GM13976 (cell line): ENCODE measurements around the gene FNDC3B.

ENCODE experiments used
- DNase-seq: peaks from one replicate; pipeline ENCODE4 v3.0.0; 2012; ENCODE audit warnings: low spot score
- in situ Hi-C: fragments of 300-500 bp; cut with MboI; formaldehyde crosslinking; loops from one replicate; pipeline ENCODE4 v1.12.0; 2022; ENCODE audit warnings: low sequenced_read_pairs, mixed read lengths, inconsistent platforms; ENCODE audit not compliant: unreplicated experiment
- TF ChIP-seq, protein P1 (sequence below): IDR thresholded peaks from 2 replicates; pipeline ENCODE4 v1.5.1; 2012; ENCODE audit warnings: borderline replicate concordance, mild to moderate bottlenecking; ENCODE audit not compliant: insufficient read depth; ENCODE audit errors: extremely low read depth, missing control alignments, control extremely low read depth

FNDC3B gene

DNA sequence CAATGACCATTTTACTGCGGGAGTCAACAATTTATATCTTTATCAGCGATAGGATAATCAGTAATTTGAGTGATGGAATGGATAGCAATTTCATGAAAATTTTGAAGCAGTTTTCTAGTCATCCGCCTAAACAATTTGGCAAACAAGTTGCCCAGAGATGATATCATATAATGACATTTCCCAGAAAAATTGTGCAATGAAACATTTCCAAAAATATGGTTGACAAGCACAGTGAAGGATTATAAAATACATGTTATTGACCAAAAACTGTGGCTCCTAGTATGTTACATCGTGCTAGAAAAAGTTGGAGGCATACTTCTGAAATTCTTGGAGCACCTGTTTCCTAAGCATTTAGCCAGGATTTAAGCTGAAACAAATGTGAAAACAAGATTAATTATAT lies 263.8 kb downstream of the FNDC3B start:
- in situ Hi-C loops = no loop called here
- TF ChIP-seq, protein P1, sequence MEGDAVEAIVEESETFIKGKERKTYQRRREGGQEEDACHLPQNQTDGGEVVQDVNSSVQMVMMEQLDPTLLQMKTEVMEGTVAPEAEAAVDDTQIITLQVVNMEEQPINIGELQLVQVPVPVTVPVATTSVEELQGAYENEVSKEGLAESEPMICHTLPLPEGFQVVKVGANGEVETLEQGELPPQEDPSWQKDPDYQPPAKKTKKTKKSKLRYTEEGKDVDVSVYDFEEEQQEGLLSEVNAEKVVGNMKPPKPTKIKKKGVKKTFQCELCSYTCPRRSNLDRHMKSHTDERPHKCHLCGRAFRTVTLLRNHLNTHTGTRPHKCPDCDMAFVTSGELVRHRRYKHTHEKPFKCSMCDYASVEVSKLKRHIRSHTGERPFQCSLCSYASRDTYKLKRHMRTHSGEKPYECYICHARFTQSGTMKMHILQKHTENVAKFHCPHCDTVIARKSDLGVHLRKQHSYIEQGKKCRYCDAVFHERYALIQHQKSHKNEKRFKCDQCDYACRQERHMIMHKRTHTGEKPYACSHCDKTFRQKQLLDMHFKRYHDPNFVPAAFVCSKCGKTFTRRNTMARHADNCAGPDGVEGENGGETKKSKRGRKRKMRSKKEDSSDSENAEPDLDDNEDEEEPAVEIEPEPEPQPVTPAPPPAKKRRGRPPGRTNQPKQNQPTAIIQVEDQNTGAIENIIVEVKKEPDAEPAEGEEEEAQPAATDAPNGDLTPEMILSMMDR = no peak
- DNase-seq = no peak

DNA sequence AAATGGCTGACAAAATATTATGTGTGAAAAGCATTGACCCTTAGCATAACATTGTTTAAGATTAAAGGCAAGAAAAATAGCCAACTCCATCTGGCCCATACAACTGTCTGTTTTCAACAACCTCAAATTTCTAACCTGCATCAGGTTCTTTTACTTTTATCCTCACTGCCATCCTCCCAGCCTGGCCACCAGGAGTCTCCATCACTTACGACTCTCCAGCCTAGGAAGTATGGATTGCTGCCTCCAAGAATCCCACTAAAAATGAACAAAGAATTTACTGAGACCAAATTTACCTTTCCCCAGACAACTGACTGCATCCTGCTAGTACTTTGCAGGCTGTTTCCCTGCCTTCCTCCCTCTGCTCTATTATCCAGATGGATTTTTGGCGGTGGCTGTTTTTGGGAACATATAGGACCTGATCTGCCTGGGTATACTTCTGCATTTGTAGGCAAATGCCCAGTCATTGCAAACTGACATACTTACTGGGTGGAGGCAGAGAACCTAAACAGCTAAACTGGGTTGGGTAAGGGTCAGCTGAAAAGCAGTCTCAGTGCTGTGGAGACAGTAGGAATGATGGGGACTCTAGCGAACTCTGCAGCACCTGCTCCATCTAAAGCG lies 264.7 kb downstream of the FNDC3B start:
- TF ChIP-seq, protein P1 = no peak
- no peak for DNase-seq
- in situ Hi-C loops = no loop called here

DNA sequence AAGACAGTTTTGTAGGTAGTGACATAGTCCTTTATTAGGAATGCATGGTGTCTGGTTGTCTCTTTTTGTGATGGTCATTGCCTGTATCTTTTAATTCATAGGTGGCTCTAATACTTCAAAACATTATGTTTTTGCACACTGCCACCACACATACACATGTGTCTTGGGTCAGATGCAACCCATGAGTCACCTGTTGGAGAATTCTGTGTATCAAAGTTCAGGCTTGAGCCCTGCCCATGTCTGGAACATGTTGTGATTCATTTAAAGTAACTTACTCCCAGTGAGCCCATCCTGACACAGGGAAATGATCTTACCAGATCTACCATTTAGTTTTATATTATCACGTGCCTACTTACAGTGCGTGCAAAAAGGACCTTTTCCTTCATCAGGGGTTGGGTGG lies 266.2 kb downstream of the FNDC3B start:
- DNase-seq = no peak
- TF ChIP-seq, protein P1 = no peak
- in situ Hi-C loops = no loop called here

DNA sequence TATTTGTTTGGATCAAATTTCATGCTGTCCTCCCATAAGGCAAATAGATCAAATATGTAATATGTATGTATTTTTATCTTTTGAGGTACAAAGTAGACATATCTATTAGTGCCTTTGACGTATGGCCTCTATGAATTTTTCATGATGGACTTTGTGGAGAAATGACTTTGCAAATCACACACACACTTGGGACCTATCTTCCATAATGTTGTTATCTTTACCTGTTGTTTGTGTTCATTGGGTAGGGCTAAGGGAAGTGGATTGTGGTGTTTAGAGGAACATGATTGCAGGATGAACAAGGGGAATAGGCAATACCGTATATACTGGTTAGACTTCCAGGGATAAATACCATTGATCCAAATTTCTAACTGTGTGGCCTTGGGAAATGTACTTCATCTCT lies 266.6 kb downstream of the FNDC3B start:
- TF ChIP-seq, protein P1 = no peak
- no peak for DNase-seq
- in situ Hi-C loops = no loop called here

DNA sequence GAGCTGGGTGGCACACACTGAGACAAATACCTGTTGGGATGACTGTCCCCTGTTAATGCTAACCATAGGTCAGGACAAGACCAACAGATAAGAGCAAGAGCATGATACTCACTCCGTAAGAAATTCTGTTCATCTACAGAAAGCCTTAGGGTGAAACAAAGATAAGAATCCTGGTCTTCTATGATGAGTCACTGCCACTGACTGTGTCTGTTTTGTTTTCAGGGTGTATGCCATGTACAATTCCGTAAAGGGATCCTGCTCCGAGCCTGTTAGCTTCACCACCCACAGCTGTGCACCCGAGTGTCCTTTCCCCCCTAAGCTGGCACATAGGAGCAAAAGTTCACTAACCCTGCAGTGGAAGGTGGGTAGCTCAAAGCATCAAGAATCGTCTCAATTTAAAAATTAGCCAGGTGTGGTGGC lies 267.8 kb downstream of the FNDC3B start:
- no peak for DNase-seq
- in situ Hi-C loops = no loop called here

DNA sequence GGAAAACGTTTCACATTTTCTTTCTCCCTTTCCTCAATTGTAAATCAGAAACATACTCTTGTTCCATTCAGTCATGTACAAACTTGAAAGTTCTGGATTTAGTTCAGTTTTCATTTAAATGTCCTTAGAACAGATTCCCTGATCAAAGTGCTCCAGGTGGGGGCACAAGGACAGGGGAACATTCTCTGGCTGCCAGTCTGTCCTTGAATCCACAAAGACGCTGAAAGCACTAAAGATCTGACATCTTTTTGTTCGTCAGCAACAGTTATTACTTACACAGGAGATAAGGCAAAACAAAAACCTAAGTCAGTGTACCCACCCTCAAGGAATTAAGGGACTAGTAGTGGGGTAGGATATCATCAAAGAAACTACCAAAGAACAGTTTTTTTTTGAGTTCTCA lies 269.7 kb downstream of the FNDC3B start:
- in situ Hi-C loops = no loop called here
- TF ChIP-seq, protein P1 = no peak
- no peak for DNase-seq

More for the DNA sequence above, 267.8 kb downstream of the FNDC3B start:
- TF ChIP-seq, protein P1 = no peak
